NB4 (cell line): Measurements from ENCODE around the gene CD52.

Experiments used
- DNase-seq: peaks from one replicate; pipeline ENCODE4 v3.0.0; 2010; ENCODE audit warnings: low read depth
- H3K4me3 ChIP-seq: one replicate; pipeline ENCODE4 v1.5.1; 2011; ENCODE audit warnings: mild to moderate bottlenecking, low read depth, low read length, moderate library complexity
- MAX ChIP-seq: IDR thresholded peaks from 2 replicates; pipeline ENCODE4 v1.6.1; 2011; ENCODE audit warnings: low read depth, low read length
- MYC ChIP-seq: IDR thresholded peaks from 2 replicates; pipeline ENCODE4 v1.6.1; 2011; ENCODE audit warnings: low read depth, low read length
- POLR2A ChIP-seq: IDR thresholded peaks from 2 replicates; pipeline ENCODE4 v1.6.1; 2011; ENCODE audit warnings: mild to moderate bottlenecking; ENCODE audit not compliant: insufficient read length; ENCODE audit errors: extremely low read depth
- TF ChIP-seq, protein P1 (sequence below): IDR thresholded peaks from one replicate; pipeline ENCODE4 v1.5.1; 2012; ENCODE audit warnings: low read depth, low read length

Gene CD52

DNA sequence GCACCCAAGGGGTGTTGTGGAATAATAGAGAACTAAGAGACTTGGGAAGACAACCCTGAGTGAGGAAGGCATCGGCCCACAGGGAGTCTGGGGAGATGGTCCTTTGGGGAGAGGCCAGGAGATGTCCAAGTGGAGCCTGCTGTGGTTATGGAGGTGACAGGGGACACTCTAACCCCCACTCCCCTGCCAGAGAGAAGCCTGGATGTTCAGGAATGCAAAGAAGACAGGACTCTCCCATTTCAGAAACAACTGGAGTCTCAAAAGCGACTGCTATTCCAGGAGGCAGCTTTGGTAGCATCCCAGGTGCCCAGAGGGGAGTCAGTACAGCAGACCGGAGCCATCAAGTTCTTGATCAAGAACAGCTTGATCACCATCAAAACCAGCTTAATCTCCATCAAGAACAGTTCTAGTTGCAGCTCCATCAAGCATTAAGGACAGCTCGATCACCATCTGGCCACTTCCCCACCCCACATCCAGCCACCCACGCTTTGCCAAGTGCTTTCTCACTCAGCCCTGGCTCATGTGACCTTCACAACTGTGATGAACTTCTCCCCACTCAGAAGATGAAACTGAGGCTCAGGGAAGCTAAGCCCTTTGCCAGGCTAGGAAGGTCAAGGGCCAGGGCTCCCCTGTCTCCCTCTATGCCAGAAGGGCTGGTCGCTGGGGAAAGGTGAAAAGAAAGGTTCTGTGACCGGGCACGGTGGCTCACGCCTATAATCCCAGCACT, 743 bp downstream of the CD52 start:
- peak; percentile 20 for DNase-seq
- TF ChIP-seq MYC (no peak), MAX (no peak), POLR2A (no peak)
- TF ChIP-seq, protein P1, sequence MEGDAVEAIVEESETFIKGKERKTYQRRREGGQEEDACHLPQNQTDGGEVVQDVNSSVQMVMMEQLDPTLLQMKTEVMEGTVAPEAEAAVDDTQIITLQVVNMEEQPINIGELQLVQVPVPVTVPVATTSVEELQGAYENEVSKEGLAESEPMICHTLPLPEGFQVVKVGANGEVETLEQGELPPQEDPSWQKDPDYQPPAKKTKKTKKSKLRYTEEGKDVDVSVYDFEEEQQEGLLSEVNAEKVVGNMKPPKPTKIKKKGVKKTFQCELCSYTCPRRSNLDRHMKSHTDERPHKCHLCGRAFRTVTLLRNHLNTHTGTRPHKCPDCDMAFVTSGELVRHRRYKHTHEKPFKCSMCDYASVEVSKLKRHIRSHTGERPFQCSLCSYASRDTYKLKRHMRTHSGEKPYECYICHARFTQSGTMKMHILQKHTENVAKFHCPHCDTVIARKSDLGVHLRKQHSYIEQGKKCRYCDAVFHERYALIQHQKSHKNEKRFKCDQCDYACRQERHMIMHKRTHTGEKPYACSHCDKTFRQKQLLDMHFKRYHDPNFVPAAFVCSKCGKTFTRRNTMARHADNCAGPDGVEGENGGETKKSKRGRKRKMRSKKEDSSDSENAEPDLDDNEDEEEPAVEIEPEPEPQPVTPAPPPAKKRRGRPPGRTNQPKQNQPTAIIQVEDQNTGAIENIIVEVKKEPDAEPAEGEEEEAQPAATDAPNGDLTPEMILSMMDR = no peak
- H3K4me3 ChIP-seq = no peak overlapping the region

GRCh38 chr1:26320896-26321295, 3.1 kb downstream of the CD52 start:
- TF ChIP-seq POLR2A = no peak
- no peak for TF ChIP-seq MAX
- TF ChIP-seq, protein P1 = no peak
- TF ChIP-seq MYC = no peak
- H3K4me3 ChIP-seq = no peak overlapping the region
- DNase-seq = no peak

- TF ChIP-seq MAX (no peak; the same call in 1 of the 2 replicates), POLR2A (no peak), MYC (peak; percentile 33; the same call in 1 of the 2 replicates)
- TF ChIP-seq, protein P1 = peak; percentile 68
- DNase-seq = peak; percentile 86
- H3K4me3 ChIP-seq = no peak overlapping the region
Measured at GRCh38 chr1:26321315-26322041, 3.7 kb downstream of the CD52 start.

- TF ChIP-seq MYC (no peak), POLR2A (no peak), MAX (no peak)
- TF ChIP-seq, protein P1 = no peak
- no peak overlapping the region for H3K4me3 ChIP-seq
- DNase-seq = no peak
Measured at GRCh38 chr1:26322042-26322331, 4.2 kb downstream of the CD52 start.

DNA sequence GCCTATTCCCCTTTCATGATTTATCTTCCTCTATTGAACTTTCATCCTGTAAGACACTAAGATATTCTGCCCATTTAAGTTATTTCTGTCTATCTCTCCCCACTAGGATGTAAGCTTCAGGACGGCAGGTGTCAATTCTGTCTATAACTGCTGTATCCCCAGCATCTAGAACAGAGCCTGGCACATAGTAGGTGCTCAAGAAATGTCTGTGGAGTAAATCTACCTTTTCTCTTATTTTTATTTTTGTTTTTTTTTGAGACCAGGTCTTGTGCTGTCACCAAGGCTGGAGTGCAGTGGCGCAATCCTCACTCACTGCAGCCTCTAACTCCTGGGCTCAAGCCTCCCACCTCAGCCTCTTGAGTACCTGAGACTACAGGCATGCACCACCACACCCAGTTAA, 5.6 kb downstream of the CD52 start:
- TF ChIP-seq, protein P1 = no peak
- no peak for TF ChIP-seq MAX
- TF ChIP-seq POLR2A = no peak
- TF ChIP-seq MYC = no peak
- no peak for DNase-seq
- H3K4me3 ChIP-seq = no peak overlapping the region
